GM13977 (cell line): ENCODE results near the gene HDLBP.

Experiments
- DNase-seq: peaks from one replicate; pipeline ENCODE4 v3.0.0; 2012; ENCODE audit warnings: low spot score
- CTCF ChIP-seq: IDR thresholded peaks from 2 replicates; pipeline ENCODE4 v1.5.1; 2012; ENCODE audit warnings: mild to moderate bottlenecking, control low read depth; ENCODE audit not compliant: insufficient read depth; ENCODE audit errors: extremely low read depth, missing control alignments
- in situ Hi-C: fragments of 300-500 bp; cut with MboI; formaldehyde crosslinking; loops from one replicate; pipeline ENCODE4 v1.12.0; 2022; ENCODE audit warnings: low sequenced_read_pairs, low pct_unique_long_range_greater_than_20kb, mixed read lengths, inconsistent platforms; ENCODE audit not compliant: unreplicated experiment

HDLBP gene

GRCh38 chr2:241244368-241244767, 71.1 kb downstream of the HDLBP start:
- DNase-seq = no peak
- no peak for TF ChIP-seq CTCF
- in situ Hi-C loops = no loop called here

GRCh38 chr2:241242306-241242705, 73.2 kb downstream of the HDLBP start:
- in situ Hi-C loops = no loop called here
- TF ChIP-seq CTCF = no peak
- no peak for DNase-seq

DNA sequence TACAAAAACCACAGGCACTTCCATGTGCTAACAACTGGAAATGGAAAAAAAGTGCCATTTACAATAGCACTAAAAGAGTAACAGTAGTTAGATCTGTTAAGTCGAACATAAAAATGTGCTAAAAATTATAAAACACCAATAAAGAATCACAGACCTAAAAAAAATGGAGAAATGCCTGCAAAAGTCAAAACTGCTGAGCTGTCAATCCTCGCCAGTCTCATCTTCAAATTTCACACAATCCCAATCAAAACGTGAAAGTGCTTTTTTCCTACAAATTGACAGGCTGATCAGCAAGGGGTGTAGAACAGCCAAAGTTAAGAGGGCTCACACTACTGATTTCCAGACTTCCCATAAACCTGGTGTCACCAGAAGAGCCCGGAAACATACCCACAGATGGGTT, 73.8 kb downstream of the HDLBP start:
- in situ Hi-C loops = no loop called here
- no peak for TF ChIP-seq CTCF
- DNase-seq = no peak

GRCh38 chr2:241240320-241241004, 75.0 kb downstream of the HDLBP start:
- no peak for TF ChIP-seq CTCF
- DNase-seq = no peak
- in situ Hi-C loops = no loop called here

GRCh38 chr2:241239552-241240202, 75.8 kb downstream of the HDLBP start:
- DNase-seq = no peak
- in situ Hi-C loops = no loop called here
- TF ChIP-seq CTCF = no peak

GRCh38 chr2:241238693-241239198, 76.7 kb downstream of the HDLBP start:
- no peak for TF ChIP-seq CTCF
- in situ Hi-C loops = no loop called here

More at GRCh38 chr2:241238693-241239198, 76.7 kb downstream of the HDLBP start:
- DNase-seq = no peak
